DND-41 (cell line): ENCODE measurements around the gene TMEM114.

Experiments used
- EZH2 ChIP-seq: IDR thresholded peaks from 3 replicates; pipeline ENCODE4 v1.6.1; 2012; ENCODE audit warnings: borderline replicate concordance, low read depth, mild to moderate bottlenecking, moderate library complexity, low read length, inconsistent platforms; ENCODE audit not compliant: severe bottlenecking
- TF ChIP-seq, protein P1 (sequence below): IDR thresholded peaks from 2 replicates; pipeline ENCODE4 v1.5.1; 2012; ENCODE audit warnings: borderline replicate concordance, low read length, moderate library complexity, mild to moderate bottlenecking; ENCODE audit not compliant: poor library complexity, severe bottlenecking; ENCODE audit errors: extremely low read depth

DNA sequence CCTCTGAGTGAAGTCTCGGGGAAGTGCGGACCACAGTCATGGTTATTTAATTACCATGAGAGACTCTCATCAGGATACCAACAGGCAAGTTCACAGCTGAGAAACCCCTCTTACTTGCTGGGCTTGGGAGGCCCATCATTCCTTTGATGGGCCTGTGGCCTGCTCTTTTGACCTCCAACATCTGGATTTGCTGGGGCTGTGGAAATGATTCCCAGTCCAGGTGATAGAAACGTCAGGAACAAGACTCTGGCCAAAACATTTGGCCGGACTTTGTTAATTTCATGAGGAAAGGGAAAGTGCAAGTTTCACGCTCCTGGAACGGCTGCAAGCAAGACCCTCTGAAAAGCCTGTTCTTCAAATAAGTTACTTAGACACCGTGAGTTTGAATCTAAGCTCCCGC lies 42.5 kb downstream of the TMEM114 start:
- TF ChIP-seq EZH2, result no peak
- TF ChIP-seq, protein P1, sequence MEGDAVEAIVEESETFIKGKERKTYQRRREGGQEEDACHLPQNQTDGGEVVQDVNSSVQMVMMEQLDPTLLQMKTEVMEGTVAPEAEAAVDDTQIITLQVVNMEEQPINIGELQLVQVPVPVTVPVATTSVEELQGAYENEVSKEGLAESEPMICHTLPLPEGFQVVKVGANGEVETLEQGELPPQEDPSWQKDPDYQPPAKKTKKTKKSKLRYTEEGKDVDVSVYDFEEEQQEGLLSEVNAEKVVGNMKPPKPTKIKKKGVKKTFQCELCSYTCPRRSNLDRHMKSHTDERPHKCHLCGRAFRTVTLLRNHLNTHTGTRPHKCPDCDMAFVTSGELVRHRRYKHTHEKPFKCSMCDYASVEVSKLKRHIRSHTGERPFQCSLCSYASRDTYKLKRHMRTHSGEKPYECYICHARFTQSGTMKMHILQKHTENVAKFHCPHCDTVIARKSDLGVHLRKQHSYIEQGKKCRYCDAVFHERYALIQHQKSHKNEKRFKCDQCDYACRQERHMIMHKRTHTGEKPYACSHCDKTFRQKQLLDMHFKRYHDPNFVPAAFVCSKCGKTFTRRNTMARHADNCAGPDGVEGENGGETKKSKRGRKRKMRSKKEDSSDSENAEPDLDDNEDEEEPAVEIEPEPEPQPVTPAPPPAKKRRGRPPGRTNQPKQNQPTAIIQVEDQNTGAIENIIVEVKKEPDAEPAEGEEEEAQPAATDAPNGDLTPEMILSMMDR, result no peak
